Activated T-cell treated with anti-CD3 and anti-CD28 coated beads, Interleukin-2, amount 50 U/mL, for 48 hours (primary cell): ENCODE results near the gene KLHL30.
"Not testable (repeated sequence)": the region's sequence is repeated elsewhere in the genome, so short reads cannot be mapped to it uniquely, and the experiment has no call there.

Experiments used
- DNase-seq, 2 experiments: peaks; one replicate each; pipeline ENCODE4 v3.0.0-alpha.2; 2020

Gene KLHL30

GRCh38 chr2:238163481-238164198 lies 25.2 kb downstream of the KLHL30 start:
- DNase-seq = no peak

- no peak for DNase-seq
Measured at GRCh38 chr2:238164906-238165287, 26.4 kb downstream of the KLHL30 start.

- no peak for DNase-seq
Measured at GRCh38 chr2:238165288-238165921, 26.9 kb downstream of the KLHL30 start.

GRCh38 chr2:238166391-238167343 lies 28.2 kb downstream of the KLHL30 start:
- no peak for DNase-seq

GRCh38 chr2:238167344-238167715 lies 28.9 kb downstream of the KLHL30 start:
- DNase-seq = no peak

- DNase-seq = no peak
Measured at GRCh38 chr2:238167761-238168160, 29.3 kb downstream of the KLHL30 start.

GRCh38 chr2:238168196-238169047 lies 30.0 kb downstream of the KLHL30 start:
- no peak for DNase-seq

- DNase-seq = no peak
Measured at GRCh38 chr2:238169048-238169707, 30.7 kb downstream of the KLHL30 start.

- DNase-seq = no peak
Measured at GRCh38 chr2:238169708-238170251, 31.3 kb downstream of the KLHL30 start.

GRCh38 chr2:238170386-238171071 lies 32.1 kb downstream of the KLHL30 start:
- no peak for DNase-seq

- not testable (repeated sequence) for DNase-seq
Measured at GRCh38 chr2:238171072-238171431, 32.6 kb downstream of the KLHL30 start.

GRCh38 chr2:238171575-238172187 lies 33.2 kb downstream of the KLHL30 start:
- no peak for DNase-seq

GRCh38 chr2:238172439-238172838 lies 34.0 kb downstream of the KLHL30 start:
- no peak for DNase-seq

GRCh38 chr2:238173692-238174091 lies 35.2 kb downstream of the KLHL30 start:
- DNase-seq = no peak

GRCh38 chr2:238174291-238174690 lies 35.8 kb downstream of the KLHL30 start:
- DNase-seq = no peak

- no peak for DNase-seq
Measured at GRCh38 chr2:238174701-238175100, 36.2 kb downstream of the KLHL30 start.

GRCh38 chr2:238176613-238177012 lies 38.1 kb downstream of the KLHL30 start:
- no peak for DNase-seq

- no peak for DNase-seq
Measured at GRCh38 chr2:238180554-238180953, 42.1 kb downstream of the KLHL30 start.

GRCh38 chr2:238182362-238182761 lies 43.9 kb downstream of the KLHL30 start:
- DNase-seq = no peak

- no peak for DNase-seq
Measured at GRCh38 chr2:238183821-238184220, 45.4 kb downstream of the KLHL30 start.
